Umbilical cord (tissue), 2 donors: Measurements from ENCODE around the gene ADCY4. TPM values are rescaled to one million over a fixed set of nuclear protein-coding genes. Genes with fewer than 3 reads are reported as not detected.
"Not testable (repeated sequence)": the region's sequence is repeated elsewhere in the genome, so short reads cannot be mapped to it uniquely, and the experiment has no call there.

Source experiments
- DNase-seq: peaks from one replicate; pipeline ENCODE4 v3.0.0-alpha.2; 2015; ENCODE audit warnings: low spot score
- total RNA-seq: library from RNA; depleted of rRNA; stranded (reverse); fragments of >200 nt; gene quantifications from one replicate; pipeline ENCODE4 v1.2.3, GENCODE V29; 2014; ENCODE audit warnings: low replicate concordance; ENCODE audit not compliant: insufficient read depth

ADCY4 gene
- 8.2 TPM for total RNA-seq

DNA sequence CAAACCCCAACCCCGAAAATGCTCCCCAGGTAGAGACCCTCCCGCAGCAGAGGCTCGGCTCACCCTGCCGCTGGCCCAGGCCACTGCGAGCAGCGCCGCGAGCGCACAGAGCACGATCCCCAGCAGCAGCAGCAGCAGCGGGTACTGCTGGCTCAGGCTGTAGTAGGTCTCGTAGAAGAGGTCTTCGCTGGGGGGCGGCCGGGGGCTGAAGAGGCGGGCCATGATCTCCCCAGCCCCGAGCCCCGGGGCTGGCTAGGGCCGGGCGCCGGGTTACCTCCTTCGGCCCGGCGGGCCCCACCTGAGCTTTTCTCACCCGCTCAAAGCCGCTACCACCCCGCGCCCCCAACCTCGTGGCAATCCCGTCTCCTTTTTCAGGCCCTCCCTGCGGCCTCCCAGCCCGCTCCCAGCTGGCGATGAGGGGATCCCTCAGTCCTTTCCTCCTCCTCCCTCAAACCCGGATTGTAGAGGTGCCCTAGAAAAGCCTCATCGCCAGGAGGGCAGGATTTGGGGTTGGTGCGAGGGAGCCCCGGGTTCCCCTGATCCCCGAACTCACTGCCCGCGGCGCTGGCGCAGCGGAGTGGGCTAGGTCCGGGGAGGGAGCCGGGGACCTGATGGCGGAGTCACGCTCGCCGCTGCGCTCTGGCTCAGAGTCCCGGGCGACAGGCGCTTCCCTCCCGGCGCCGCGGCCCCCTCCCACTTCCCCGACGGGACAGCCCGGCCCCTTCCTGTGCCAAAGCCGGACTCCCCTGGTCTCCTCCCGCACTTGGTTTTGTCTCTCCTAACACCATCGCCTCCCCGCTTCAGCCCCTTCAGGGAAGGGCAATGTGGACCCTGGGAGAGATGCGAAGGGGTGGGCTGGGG, at the start of gene ADCY4:
TSS of gene ADCY4 (minus strand) at position 641 of the 861 bp plus-strand sequence. CDS start at position 222, 419 bp downstream.
- no peak for DNase-seq

GRCh38 chr14:24384169-24384568, 49.3 kb upstream of the ADCY4 start:
- DNase-seq, result no peak

GRCh38 chr14:24382064-24382371, 47.1 kb upstream of the ADCY4 start:
- no peak for DNase-seq

- DNase-seq, result no peak
These were observed 46.6 kb upstream of the ADCY4 start for GRCh38 chr14:24381363-24382063.

GRCh38 chr14:24379907-24380730, 45.2 kb upstream of the ADCY4 start:
- DNase-seq, result no peak

- DNase-seq, result no peak
These were observed 44.4 kb upstream of the ADCY4 start for GRCh38 chr14:24378981-24379906.

DNA sequence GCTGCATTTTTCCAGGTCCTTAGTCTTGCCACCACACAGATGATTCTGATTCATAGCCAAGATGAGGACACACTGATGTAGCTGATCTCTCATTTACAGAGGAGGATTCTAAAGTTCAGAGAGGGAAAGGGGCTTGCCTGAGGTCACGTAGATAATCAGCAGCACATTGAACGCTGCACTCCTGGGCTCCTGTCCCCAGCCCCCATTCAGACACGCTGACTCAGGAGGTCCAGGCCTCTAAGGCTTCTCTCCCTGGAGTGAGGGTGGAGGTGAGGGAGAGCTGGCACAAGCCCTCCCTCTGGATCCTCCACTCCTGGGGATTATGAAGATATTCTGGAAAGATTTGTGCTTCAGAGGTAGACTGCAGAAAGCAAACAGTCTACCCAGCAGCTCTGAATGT, 43.5 kb upstream of the ADCY4 start:
- DNase-seq, result no peak

DNA sequence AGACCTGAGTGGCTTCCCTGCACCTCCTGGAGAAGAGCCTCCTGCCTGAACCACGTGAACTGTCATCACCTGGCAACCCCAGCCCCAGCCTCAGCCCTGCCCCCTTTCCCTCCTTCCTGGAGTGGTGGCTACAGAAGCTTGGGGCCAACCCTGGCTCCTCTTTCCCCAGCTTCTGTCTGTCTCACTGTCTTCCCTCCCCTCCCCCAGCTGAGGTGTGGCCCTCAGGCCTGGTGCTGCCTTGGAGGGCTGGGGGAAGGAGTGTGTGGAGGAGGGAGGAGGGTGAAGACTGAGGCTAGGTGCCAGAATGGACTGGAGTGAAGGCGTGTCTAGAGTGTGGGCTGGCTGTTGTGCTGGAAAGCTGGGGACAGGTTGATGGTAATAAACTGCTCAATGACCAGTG, 42.8 kb upstream of the ADCY4 start:
- DNase-seq, result peak; percentile 59

- no peak for DNase-seq
These were observed 42.3 kb upstream of the ADCY4 start for GRCh38 chr14:24377126-24377525.

- DNase-seq, result no peak
These were observed 41.7 kb upstream of the ADCY4 start for GRCh38 chr14:24376448-24377070.

- DNase-seq, result peak; percentile 69
These were observed 38.0 kb upstream of the ADCY4 start for GRCh38 chr14:24372701-24373416.

GRCh38 chr14:24371605-24372004, 36.7 kb upstream of the ADCY4 start:
- not testable (repeated sequence) for DNase-seq

DNA sequence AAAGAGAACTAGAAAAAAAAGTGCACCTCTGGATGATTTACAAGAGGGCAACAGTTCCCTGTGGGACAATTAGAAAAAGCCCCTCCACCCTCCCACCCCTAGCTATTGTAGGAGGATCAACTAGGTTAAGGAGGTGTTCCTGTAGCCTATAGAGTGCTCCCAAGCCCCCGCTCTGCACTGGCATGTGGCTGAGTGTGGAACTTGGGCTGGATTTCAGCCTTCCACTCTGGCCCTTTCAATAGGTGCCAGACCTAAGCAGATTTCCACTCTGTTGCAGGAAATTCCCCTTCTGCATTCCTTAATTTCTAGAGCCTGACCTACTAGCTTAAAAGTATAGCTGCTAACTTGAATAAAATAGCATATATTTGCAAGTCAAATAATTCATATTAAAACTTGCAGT, 35.9 kb upstream of the ADCY4 start:
- no peak for DNase-seq

- no peak for DNase-seq
These were observed 35.2 kb upstream of the ADCY4 start for GRCh38 chr14:24369907-24370687.

- no peak for DNase-seq
These were observed 34.6 kb upstream of the ADCY4 start for GRCh38 chr14:24369463-24369862.

DNA sequence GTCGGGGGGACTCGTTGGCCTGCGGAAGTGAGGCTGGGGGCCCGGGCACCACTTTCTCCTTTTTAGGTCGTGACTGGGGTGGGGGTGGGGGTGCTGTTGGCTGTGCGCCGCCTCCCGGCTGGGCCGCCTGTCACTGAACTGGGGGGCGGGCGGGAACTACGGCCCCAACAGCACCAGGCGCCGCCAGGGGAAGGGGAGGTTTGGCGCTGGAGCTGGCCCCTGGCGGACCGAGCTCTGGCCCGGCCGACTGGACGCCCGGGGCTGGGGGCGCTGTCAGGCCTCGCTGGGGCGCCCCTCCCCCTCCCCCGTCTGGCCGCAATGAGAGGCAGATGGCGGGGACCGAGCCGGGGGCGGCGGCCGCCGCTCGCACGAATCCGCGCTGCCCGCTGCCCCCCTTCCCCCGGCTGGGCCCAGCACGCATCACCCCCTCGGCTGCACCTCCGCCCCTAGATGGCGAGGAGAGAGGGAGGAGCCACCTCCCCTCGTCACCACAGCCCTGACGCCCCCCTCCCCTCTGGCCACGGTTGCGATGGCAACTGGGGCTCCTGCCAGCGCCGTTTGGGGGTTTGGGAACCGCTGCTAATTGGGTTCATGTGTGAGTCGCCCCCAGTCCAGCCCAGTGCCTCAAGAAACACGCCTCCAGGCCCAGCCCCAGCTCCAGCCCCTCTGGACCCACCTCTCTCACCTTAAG, 33.8 kb upstream of the ADCY4 start:
- peak; percentile 82 for DNase-seq

DNA sequence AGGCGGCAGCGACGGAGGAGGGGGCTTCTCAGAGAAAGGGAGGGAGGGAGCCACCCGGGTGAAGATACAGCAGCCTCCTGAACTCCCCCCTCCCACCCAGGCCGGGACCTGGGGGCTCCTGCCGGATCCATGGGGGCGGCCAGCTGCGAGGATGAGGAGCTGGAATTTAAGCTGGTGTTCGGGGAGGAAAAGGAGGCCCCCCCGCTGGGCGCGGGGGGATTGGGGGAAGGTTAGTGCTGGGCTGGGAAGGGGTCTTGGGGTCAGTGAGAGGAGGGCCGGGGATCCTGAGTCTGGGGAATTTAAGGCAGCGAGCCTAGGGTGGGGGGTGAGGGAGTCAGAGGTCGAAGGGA, 33.3 kb upstream of the ADCY4 start:
- no peak for DNase-seq

- DNase-seq, result peak; percentile 97
These were observed 32.8 kb upstream of the ADCY4 start, which contains the start of gene NFATC4 for GRCh38 chr14:24367514-24368211. Gene NFATC4 (plus strand): TSS chr14:24368184. CDS start chr14:24368341, 157 bp downstream.
